WTC11 (cell line): ENCODE data around the gene ADCY2.

Experiments used
- NFYB ChIP-seq: sonication (generic); formaldehyde crosslinking; conservative IDR thresholded peaks from 2 replicates; pipeline ENCODE4 v1.8.0; 2022; ENCODE audit warnings: low read depth, missing genetic modification reagents
- TF ChIP-seq, protein P1 (sequence below): fragments of 250-450 bp; sonication (Bioruptor Pico); IDR thresholded peaks from 2 replicates; pipeline ENCODE4 v1.8.0; 2021; ENCODE audit warnings: mild to moderate bottlenecking
- TF ChIP-seq, protein P2 (sequence below): sonication (generic); formaldehyde crosslinking; conservative IDR thresholded peaks from 2 replicates; pipeline ENCODE4 v1.8.1; 2022; ENCODE audit warnings: mild to moderate bottlenecking, missing genetic modification reagents
- TF ChIP-seq, protein P3 (sequence below): fragments of 200-600 bp; IDR thresholded peaks from 2 replicates; pipeline ENCODE4 v1.8.0; 2022; ENCODE audit warnings: antibody characterized with exemption

DNA sequence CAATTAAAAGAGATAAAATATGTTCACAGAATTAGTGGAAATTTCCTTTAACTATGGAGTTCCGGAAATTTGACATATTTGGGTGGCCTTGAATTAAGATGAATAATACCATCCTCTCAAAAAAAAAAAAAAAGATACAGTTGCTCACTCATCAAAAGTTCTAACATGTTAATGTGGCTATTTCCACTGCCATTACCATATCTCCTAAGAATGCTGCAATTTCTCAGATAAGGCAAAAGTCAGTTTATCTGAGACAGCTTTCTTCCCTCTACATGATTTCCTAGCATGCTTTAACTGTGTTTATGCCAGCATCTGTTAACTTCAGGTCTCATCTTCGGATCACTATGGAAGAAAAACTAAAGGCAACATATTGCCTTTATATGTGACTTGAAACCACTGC, 470.3 kb downstream of the ADCY2 start:
- TF ChIP-seq, protein P1, sequence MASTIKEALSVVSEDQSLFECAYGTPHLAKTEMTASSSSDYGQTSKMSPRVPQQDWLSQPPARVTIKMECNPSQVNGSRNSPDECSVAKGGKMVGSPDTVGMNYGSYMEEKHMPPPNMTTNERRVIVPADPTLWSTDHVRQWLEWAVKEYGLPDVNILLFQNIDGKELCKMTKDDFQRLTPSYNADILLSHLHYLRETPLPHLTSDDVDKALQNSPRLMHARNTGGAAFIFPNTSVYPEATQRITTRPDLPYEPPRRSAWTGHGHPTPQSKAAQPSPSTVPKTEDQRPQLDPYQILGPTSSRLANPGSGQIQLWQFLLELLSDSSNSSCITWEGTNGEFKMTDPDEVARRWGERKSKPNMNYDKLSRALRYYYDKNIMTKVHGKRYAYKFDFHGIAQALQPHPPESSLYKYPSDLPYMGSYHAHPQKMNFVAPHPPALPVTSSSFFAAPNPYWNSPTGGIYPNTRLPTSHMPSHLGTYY (CRISPR knock-in tag), result no peak
- no peak for TF ChIP-seq NFYB (CRISPR knock-in tag)
- TF ChIP-seq, protein P2, sequence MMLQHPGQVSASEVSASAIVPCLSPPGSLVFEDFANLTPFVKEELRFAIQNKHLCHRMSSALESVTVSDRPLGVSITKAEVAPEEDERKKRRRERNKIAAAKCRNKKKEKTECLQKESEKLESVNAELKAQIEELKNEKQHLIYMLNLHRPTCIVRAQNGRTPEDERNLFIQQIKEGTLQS (CRISPR knock-in tag), result no peak
- TF ChIP-seq, protein P3, sequence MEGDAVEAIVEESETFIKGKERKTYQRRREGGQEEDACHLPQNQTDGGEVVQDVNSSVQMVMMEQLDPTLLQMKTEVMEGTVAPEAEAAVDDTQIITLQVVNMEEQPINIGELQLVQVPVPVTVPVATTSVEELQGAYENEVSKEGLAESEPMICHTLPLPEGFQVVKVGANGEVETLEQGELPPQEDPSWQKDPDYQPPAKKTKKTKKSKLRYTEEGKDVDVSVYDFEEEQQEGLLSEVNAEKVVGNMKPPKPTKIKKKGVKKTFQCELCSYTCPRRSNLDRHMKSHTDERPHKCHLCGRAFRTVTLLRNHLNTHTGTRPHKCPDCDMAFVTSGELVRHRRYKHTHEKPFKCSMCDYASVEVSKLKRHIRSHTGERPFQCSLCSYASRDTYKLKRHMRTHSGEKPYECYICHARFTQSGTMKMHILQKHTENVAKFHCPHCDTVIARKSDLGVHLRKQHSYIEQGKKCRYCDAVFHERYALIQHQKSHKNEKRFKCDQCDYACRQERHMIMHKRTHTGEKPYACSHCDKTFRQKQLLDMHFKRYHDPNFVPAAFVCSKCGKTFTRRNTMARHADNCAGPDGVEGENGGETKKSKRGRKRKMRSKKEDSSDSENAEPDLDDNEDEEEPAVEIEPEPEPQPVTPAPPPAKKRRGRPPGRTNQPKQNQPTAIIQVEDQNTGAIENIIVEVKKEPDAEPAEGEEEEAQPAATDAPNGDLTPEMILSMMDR, result no peak
